CD14-positive monocyte (primary cell): Measurements from ENCODE around the gene ULK4. TPM values are rescaled to one million over a fixed set of nuclear protein-coding genes. Genes with fewer than 3 reads are reported as not detected.

Experiments used
- DNase-seq, 3 donors: peaks; one replicate each; pipeline ENCODE4 v3.0.0-alpha.2; 2011 to 2022
- H2AFZ ChIP-seq: 2 replicates; pipeline ENCODE4 v1.6.0; 2012; ENCODE audit warnings: mild to moderate bottlenecking, low read depth, low read length, inconsistent platforms; ENCODE audit not compliant: insufficient read depth, poor library complexity, severe bottlenecking
- H3K27ac ChIP-seq, 2 donors: 1 replicate in 1 of 2; 2 replicates in 1 of 2; pipeline ENCODE4 v1.5.1; 2012 to 2013; ENCODE audit warnings: low read length in 2 of 2, control low read depth in 1 of 2, inconsistent platforms in 1 of 2, low read depth in 1 of 2, mild to moderate bottlenecking in 1 of 2
- H3K27me3 ChIP-seq, 2 donors: one replicate each; pipeline versions ENCODE4 v1.6.0 to v1.6.1; 2011 to 2013; ENCODE audit warnings: low read length in 2 of 2; ENCODE audit not compliant: control insufficient read depth in 2 of 2, insufficient read depth in 2 of 2
- H3K36me3 ChIP-seq, 2 donors: replicated peaks in 1 of 2; 1 replicate in 1 of 2; 2 replicates in 1 of 2; pipeline versions ENCODE4 v1.5.1 to v1.6.1; 2012 to 2013; ENCODE audit warnings: low read length in 2 of 2, control low read depth in 1 of 2, inconsistent platforms in 1 of 2, mild to moderate bottlenecking in 1 of 2; ENCODE audit not compliant: insufficient read depth in 2 of 2, control insufficient read depth in 1 of 2
- H3K4me1 ChIP-seq, 2 donors: 1 replicate in 1 of 2; 2 replicates in 1 of 2; pipeline versions ENCODE4 v1.5.1 to v1.6.1; 2012 to 2013; ENCODE audit warnings: low read length in 2 of 2, control low read depth in 1 of 2, inconsistent platforms in 1 of 2, mild to moderate bottlenecking in 1 of 2, moderate library complexity in 1 of 2; ENCODE audit not compliant: insufficient read depth in 2 of 2, control insufficient read depth in 1 of 2
- H3K4me2 ChIP-seq: replicated peaks from 2 replicates; pipeline ENCODE3; 2012; ENCODE audit warnings: low read length, moderate library complexity, mild to moderate bottlenecking; ENCODE audit not compliant: poor library complexity, severe bottlenecking; ENCODE audit errors: extremely low read depth
- H3K4me3 ChIP-seq, 3 experiments: fragments of 200-600 bp in 1 of 3; sonication (generic) in 1 of 3; replicated peaks in 1 of 3; 1 replicate in 2 of 3; 2 replicates in 1 of 3; pipeline ENCODE4 v1.5.1; 2011 to 2013; ENCODE audit warnings: low read length in 3 of 3, mild to moderate bottlenecking in 3 of 3, control low read depth in 2 of 3, low read depth in 2 of 3, inconsistent platforms in 1 of 3, moderate library complexity in 1 of 3
- H3K79me2 ChIP-seq: 2 replicates; pipeline ENCODE4 v1.6.0; 2012; ENCODE audit warnings: mild to moderate bottlenecking, control low read depth, inconsistent platforms, low read length, moderate library complexity; ENCODE audit not compliant: insufficient read depth
- H3K9ac ChIP-seq: 2 replicates; pipeline ENCODE4 v1.6.0; 2017; ENCODE audit warnings: low read length, mild to moderate bottlenecking; ENCODE audit not compliant: insufficient read depth, poor library complexity, severe bottlenecking
- H3K9me3 ChIP-seq, 2 donors: replicated peaks in 1 of 2; 1 replicate in 1 of 2; 2 replicates in 1 of 2; pipeline versions ENCODE4 v1.5.1 to v1.6.1; 2012 to 2013; ENCODE audit warnings: low read length in 2 of 2, control low read depth in 1 of 2; ENCODE audit not compliant: control insufficient read depth in 1 of 2, insufficient read depth in 1 of 2
- H4K20me1 ChIP-seq: 2 replicates; pipeline ENCODE4 v1.6.0; 2012; ENCODE audit warnings: mild to moderate bottlenecking, low read length, control low read depth, moderate library complexity; ENCODE audit not compliant: insufficient read depth
- H3K27ac Mint-ChIP-seq, 7 donors: one replicate each; pipeline ENCODE4 v1.8.0; 2020; ENCODE audit warnings: mild to moderate bottlenecking in 7 of 7, mixed read lengths in 7 of 7, moderate library complexity in 6 of 7, inconsistent platforms in 2 of 7
- H3K27me3 Mint-ChIP-seq, 3 donors: one replicate each; pipeline ENCODE4 v1.8.0; 2021 to 2022; ENCODE audit warnings: low read depth in 3 of 3, mild to moderate bottlenecking in 3 of 3, mixed read lengths in 3 of 3, moderate library complexity in 3 of 3, inconsistent platforms in 1 of 3
- H3K36me3 Mint-ChIP-seq, 2 donors: one replicate each; pipeline ENCODE4 v1.8.0; 2020; ENCODE audit warnings: mixed read lengths in 2 of 2, inconsistent platforms in 1 of 2, mild to moderate bottlenecking in 1 of 2
- H3K4me1 Mint-ChIP-seq: one replicate; pipeline ENCODE4 v1.8.0; 2020; ENCODE audit warnings: mild to moderate bottlenecking, mixed read lengths
- H3K4me3 Mint-ChIP-seq, 2 donors: one replicate each; pipeline ENCODE4 v1.8.0; 2020; ENCODE audit warnings: mild to moderate bottlenecking in 2 of 2, mixed read lengths in 2 of 2, moderate library complexity in 1 of 2
- H3K9me3 Mint-ChIP-seq, 7 donors: one replicate each; pipeline ENCODE4 v1.8.0; 2020 to 2022; ENCODE audit warnings: mixed read lengths in 7 of 7, mild to moderate bottlenecking in 6 of 7, moderate library complexity in 6 of 7, inconsistent platforms in 2 of 7
- WGBS: methylation state at CpG from one replicate; pipeline ENCODE4 v1.1.5; 2013; ENCODE audit warnings: missing lambda C conversion rate; ENCODE audit not compliant: insufficient coverage; 5-methylcytosine and 5-hydroxymethylcytosine counted together
- intact Hi-C, 2 donors: fragments of 100-400 bp; cut with micrococcal nuclease; formaldehyde crosslinking; loops; one replicate each; pipeline versions ENCODE4 v1.15.0 to v1.15.1; 2023
- polyA plus RNA-seq, 3 donors: library from polyadenylated mRNA; depleted of rRNA in 1 of 3; unstranded in 2 of 3; stranded (reverse) in 1 of 3; fragments of 300-500 nt in 2 of 3; fragments of >200 nt in 1 of 3; fragmentation: Illumina TruSeq in 2 of 3; gene quantifications; 1 replicate in 2 of 3; 2 replicates in 1 of 3; pipeline ENCODE4 v1.2.3, GENCODE V29; 2012 to 2021
- TF ChIP-seq, protein P1 (sequence below): fragments of 200-600 bp; IDR thresholded peaks from one replicate; pipeline ENCODE4 v1.8.0; 2022; ENCODE audit warnings: antibody characterized with exemption, mild to moderate bottlenecking

Gene ULK4
- polyA plus RNA-seq, 3 donors: 6.7 to 14.0 (median 11.8) TPM

DNA sequence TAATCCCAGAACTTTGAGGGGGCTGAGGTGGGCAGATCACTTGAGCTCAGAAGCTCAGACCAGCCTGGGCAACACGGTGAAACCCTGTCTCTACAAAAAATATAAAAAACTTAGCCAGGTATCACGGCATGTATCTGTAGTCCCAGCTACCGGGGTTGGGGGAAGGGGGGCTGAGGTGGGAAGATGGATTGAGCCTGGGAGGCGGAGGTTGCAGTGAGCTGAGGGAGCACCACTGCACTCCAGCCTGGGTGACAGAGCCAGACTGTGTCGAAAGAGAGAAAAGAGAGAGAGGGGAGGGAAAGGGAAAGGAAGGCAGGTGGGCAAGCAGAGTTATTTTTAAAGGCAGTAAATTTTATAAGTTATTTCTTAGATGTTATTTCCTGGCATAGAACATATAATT lies 368.1 kb downstream of the ULK4 start:
- no peaks in the 10 kb centered on the region for H4K20me1 ChIP-seq
- no peak for DNase-seq
- H3K36me3 ChIP-seq: no peaks in the 10 kb centered on the region
- no peak overlapping the region for H3K27ac ChIP-seq
- H3K27me3 ChIP-seq: no peaks in the 10 kb centered on the region
- no peaks in the 10 kb centered on the region for H3K79me2 ChIP-seq
- no peak overlapping the region for H3K4me3 Mint-ChIP-seq
- H3K9me3 ChIP-seq: no peaks in the 10 kb centered on the region
- 100% methylated on average over 1 of the region's 5 CpGs for WGBS
- H3K9ac ChIP-seq: no peak overlapping the region
- H3K4me2 ChIP-seq: no peak overlapping the region
- H3K27ac Mint-ChIP-seq: no peak overlapping the region
- no peak overlapping the region for H2AFZ ChIP-seq
- H3K9me3 Mint-ChIP-seq: peaks cover 0 to 2% (median 0%) of the 10 kb centered on the region in 7 donors
- H3K4me1 ChIP-seq: no peaks in the 10 kb centered on the region
- TF ChIP-seq, protein P1, sequence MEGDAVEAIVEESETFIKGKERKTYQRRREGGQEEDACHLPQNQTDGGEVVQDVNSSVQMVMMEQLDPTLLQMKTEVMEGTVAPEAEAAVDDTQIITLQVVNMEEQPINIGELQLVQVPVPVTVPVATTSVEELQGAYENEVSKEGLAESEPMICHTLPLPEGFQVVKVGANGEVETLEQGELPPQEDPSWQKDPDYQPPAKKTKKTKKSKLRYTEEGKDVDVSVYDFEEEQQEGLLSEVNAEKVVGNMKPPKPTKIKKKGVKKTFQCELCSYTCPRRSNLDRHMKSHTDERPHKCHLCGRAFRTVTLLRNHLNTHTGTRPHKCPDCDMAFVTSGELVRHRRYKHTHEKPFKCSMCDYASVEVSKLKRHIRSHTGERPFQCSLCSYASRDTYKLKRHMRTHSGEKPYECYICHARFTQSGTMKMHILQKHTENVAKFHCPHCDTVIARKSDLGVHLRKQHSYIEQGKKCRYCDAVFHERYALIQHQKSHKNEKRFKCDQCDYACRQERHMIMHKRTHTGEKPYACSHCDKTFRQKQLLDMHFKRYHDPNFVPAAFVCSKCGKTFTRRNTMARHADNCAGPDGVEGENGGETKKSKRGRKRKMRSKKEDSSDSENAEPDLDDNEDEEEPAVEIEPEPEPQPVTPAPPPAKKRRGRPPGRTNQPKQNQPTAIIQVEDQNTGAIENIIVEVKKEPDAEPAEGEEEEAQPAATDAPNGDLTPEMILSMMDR: no peak
- intact Hi-C loops: no loop called here
- H3K36me3 Mint-ChIP-seq: no peaks in the 10 kb centered on the region
- peaks cover 0 to 4% (median 0%) of the 10 kb centered on the region in 3 donors for H3K27me3 Mint-ChIP-seq
- no peak overlapping the region for H3K4me3 ChIP-seq
- H3K4me1 Mint-ChIP-seq: peaks cover 4% of the 10 kb centered on the region

DNA sequence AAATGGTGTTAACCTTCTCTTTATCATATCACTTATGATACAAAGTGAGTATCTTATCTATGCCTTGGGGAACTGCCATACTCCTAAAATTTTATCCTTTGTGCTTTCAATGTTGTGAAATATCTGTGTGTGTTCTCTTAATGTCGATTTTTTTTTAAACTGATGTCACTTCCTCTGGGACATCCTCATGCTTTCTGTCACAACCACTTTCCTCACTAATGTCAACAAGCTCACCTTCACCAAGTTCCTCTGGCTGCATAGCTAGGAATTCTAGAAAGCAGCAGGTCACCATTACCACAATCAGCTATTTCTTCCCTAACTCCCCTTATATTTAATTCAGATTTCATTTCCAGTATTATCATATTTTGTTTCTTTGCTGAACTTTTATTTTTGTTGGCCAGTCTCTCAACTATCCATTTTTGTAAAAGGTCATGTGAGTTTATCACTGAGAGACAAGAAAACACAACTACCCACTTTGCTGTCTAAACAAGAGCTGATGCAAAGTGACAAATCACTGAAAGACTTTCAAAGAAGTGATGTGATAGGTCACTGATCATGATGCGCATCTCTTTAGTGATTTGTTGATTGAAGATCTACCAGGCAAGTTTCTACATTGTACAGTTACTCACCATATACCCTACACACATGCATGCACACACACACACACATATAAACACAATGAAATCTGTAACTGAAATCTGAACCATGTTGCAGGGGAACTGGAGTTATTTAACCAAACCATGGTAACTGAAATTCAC lies 369.0 kb downstream of the ULK4 start:
- intact Hi-C loops: no loop called here

More for the DNA sequence above, 369.0 kb downstream of the ULK4 start:
- H3K36me3 Mint-ChIP-seq: no peaks in the 10 kb centered on the region
- H3K27me3 ChIP-seq: no peaks in the 10 kb centered on the region
- TF ChIP-seq, protein P1: no peak
- H3K9me3 Mint-ChIP-seq: peaks cover 0 to 2% (median 0%) of the 10 kb centered on the region in 7 donors
- no peaks in the 10 kb centered on the region for H3K9me3 ChIP-seq
- no peaks in the 10 kb centered on the region for H3K4me1 ChIP-seq
- WGBS: no CpG with 5 or more reads among the region's 2 CpGs
- no peaks in the 10 kb centered on the region for H3K36me3 ChIP-seq
- no peak overlapping the region for H3K4me3 Mint-ChIP-seq
- no peak overlapping the region for H3K27ac Mint-ChIP-seq
- H2AFZ ChIP-seq: no peak overlapping the region
- no peak overlapping the region for H3K4me3 ChIP-seq
- no peaks in the 10 kb centered on the region for H3K79me2 ChIP-seq
- no peak overlapping the region for H3K9ac ChIP-seq
- no peaks in the 10 kb centered on the region for H4K20me1 ChIP-seq
- H3K27me3 Mint-ChIP-seq: peaks cover 0 to 4% (median 0%) of the 10 kb centered on the region in 3 donors
- no peak overlapping the region for H3K4me2 ChIP-seq
- H3K27ac ChIP-seq: no peak overlapping the region
- DNase-seq: no peak
- peaks cover 4% of the 10 kb centered on the region for H3K4me1 Mint-ChIP-seq
